ENCODE measurements around the gene SPEM2. TPM values are rescaled to one million over a fixed set of nuclear protein-coding genes. Genes with fewer than 3 reads are reported as not detected.
"Not testable (repeated sequence)": the region's sequence is repeated elsewhere in the genome, so short reads cannot be mapped to it uniquely, and the experiment has no call there.

The SPEM2 gene
- total RNA-seq, 1 experiment from 2014 or later, result not detected

- no peak for DNase-seq (ENCODE audit: low spot score)
- in situ Hi-C loops (cut with HindIII; ENCODE audit: low sequenced_read_pairs), result no loop called here
Observed at GRCh38 chr17:7464081-7464480, 38.7 kb downstream of the SPEM2 start.

- in situ Hi-C loops (cut with HindIII; ENCODE audit: low sequenced_read_pairs), result no loop called here
- DNase-seq (ENCODE audit: low spot score), result no peak
Observed at GRCh38 chr17:7465597-7466275, 40.3 kb downstream of the SPEM2 start.

GRCh38 chr17:7466318-7466638 is 40.9 kb downstream of the SPEM2 start:
- DNase-seq (ENCODE audit: low spot score), result no peak
- in situ Hi-C loops (cut with HindIII; ENCODE audit: low sequenced_read_pairs), result no loop called here

- DNase-seq (ENCODE audit: low spot score), result peak; percentile 54
- in situ Hi-C loops (cut with HindIII; ENCODE audit: low sequenced_read_pairs), result no loop called here
Observed at GRCh38 chr17:7466639-7467341, 41.4 kb downstream of the SPEM2 start.

GRCh38 chr17:7467498-7467897 is 42.1 kb downstream of the SPEM2 start:
- in situ Hi-C loops (cut with HindIII; ENCODE audit: low sequenced_read_pairs), result no loop called here
- DNase-seq (ENCODE audit: low spot score), result no peak

- in situ Hi-C loops (cut with HindIII; ENCODE audit: low sequenced_read_pairs), result no loop called here
- DNase-seq (ENCODE audit: low spot score), result no peak
Observed at GRCh38 chr17:7468290-7468689, 42.9 kb downstream of the SPEM2 start.

GRCh38 chr17:7468804-7469389 is 43.5 kb downstream of the SPEM2 start:
- in situ Hi-C loops (cut with HindIII; ENCODE audit: low sequenced_read_pairs), result no loop called here
- no peak for DNase-seq (ENCODE audit: low spot score)

GRCh38 chr17:7469843-7470242 is 44.4 kb downstream of the SPEM2 start:
- DNase-seq (ENCODE audit: low spot score); in situ Hi-C loops (cut with HindIII; ENCODE audit: low sequenced_read_pairs): not testable (repeated sequence)

- DNase-seq (ENCODE audit: low spot score); in situ Hi-C loops (cut with HindIII; ENCODE audit: low sequenced_read_pairs): not testable (repeated sequence)
Observed at GRCh38 chr17:7470457-7470973, 45.1 kb downstream of the SPEM2 start.

- in situ Hi-C loops (cut with HindIII; ENCODE audit: low sequenced_read_pairs), result no loop called here
- no peak for DNase-seq (ENCODE audit: low spot score)
Observed at GRCh38 chr17:7471729-7472128, 46.3 kb downstream of the SPEM2 start.

- DNase-seq (ENCODE audit: low spot score), result not testable (repeated sequence)
- in situ Hi-C loops (cut with HindIII; ENCODE audit: low sequenced_read_pairs), result loop anchor here (25.0 kb wide), 1 partner anchor 87 kb away; the partner anchor contains the start of genes PLSCR3 and TNK1
Observed at GRCh38 chr17:7474767-7475166, 49.4 kb downstream of the SPEM2 start.

GRCh38 chr17:7475764-7476422 is 50.5 kb downstream of the SPEM2 start:
- in situ Hi-C loops (cut with HindIII; ENCODE audit: low sequenced_read_pairs), result loop anchor here (25.0 kb wide), 1 partner anchor 89 kb away; the partner anchor contains the start of genes PLSCR3 and TNK1
- DNase-seq (ENCODE audit: low spot score), result peak; percentile 37

GRCh38 chr17:7476494-7476893 is 51.1 kb downstream of the SPEM2 start:
- peak; percentile 21 for DNase-seq (ENCODE audit: low spot score)
- in situ Hi-C loops (cut with HindIII; ENCODE audit: low sequenced_read_pairs), result loop anchor here (25.0 kb wide), 1 partner anchor 89 kb away; the partner anchor contains the start of genes PLSCR3 and TNK1

GRCh38 chr17:7476951-7477350 is 51.5 kb downstream of the SPEM2 start:
- in situ Hi-C loops (cut with HindIII; ENCODE audit: low sequenced_read_pairs), result loop anchor here (25.0 kb wide), 1 partner anchor 90 kb away; the partner anchor contains the start of genes PLSCR3 and TNK1
- no peak for DNase-seq (ENCODE audit: low spot score)

Other genes starting within 250 kb of the SPEM2 start
- gene ASGR1, start 246.2 kb upstream of the SPEM2 start, total RNA-seq (2014; rRNA removed; shearing (Covaris generic)), result 3.3 and 7.1 TPM in 2 replicates
- 15.5 and 18.8 TPM in 2 replicates for gene DLG4, start 205.8 kb upstream of the SPEM2 start, total RNA-seq (2014; rRNA removed; shearing (Covaris generic))
- gene ACADVL, start 205.7 kb upstream of the SPEM2 start, total RNA-seq (2014; rRNA removed; shearing (Covaris generic)), result 399 and 405 TPM in 2 replicates
- 89.9 and 99.0 TPM in 2 replicates for gene DVL2, start 191.1 kb upstream of the SPEM2 start, total RNA-seq (2014; rRNA removed; shearing (Covaris generic))
- gene PHF23, start 186.2 kb upstream of the SPEM2 start, total RNA-seq (2014; rRNA removed; shearing (Covaris generic)), result 113 and 121 TPM in 2 replicates
- gene GABARAP, start 183.2 kb upstream of the SPEM2 start, total RNA-seq (2014; rRNA removed; shearing (Covaris generic)), result 227 and 249 TPM in 2 replicates
- 18.3 and 26.8 TPM in 2 replicates for gene CTDNEP1, start 173.9 kb upstream of the SPEM2 start, total RNA-seq (2014; rRNA removed; shearing (Covaris generic))
- gene ELP5, start 173.4 kb upstream of the SPEM2 start, total RNA-seq (2014; rRNA removed; shearing (Covaris generic)), result 74.1 and 95.6 TPM in 2 replicates
- 0.17 and 3.5 TPM in 2 replicates for gene CLDN7, start 163.1 kb upstream of the SPEM2 start, total RNA-seq (2014; rRNA removed; shearing (Covaris generic))
- 2.3 and 2.7 TPM in 2 replicates for gene SLC2A4, start 143.9 kb upstream of the SPEM2 start, total RNA-seq (2014; rRNA removed; shearing (Covaris generic))
- 20.5 and 20.9 TPM in 2 replicates for gene YBX2, start 131.0 kb upstream of the SPEM2 start, total RNA-seq (2014; rRNA removed; shearing (Covaris generic))
- 1,140 and 1,147 TPM in 2 replicates for gene EIF5A, start 118.0 kb upstream of the SPEM2 start, total RNA-seq (2014; rRNA removed; shearing (Covaris generic))
- gene GPS2, start 110.3 kb upstream of the SPEM2 start, total RNA-seq (2014; rRNA removed; shearing (Covaris generic)), result 109 and 113 TPM in 2 replicates
- gene NEURL4, start 96.3 kb upstream of the SPEM2 start, total RNA-seq (2014; rRNA removed; shearing (Covaris generic)), result 21.4 and 50.0 TPM in 2 replicates
- 0.61 TPM in 1 of 2 replicates, not detected in the other for gene ACAP1, start 89.1 kb upstream of the SPEM2 start, total RNA-seq (2014; rRNA removed; shearing (Covaris generic))
- 12.0 and 14.3 TPM in 2 replicates for gene KCTD11, start 73.5 kb upstream of the SPEM2 start, total RNA-seq (2014; rRNA removed; shearing (Covaris generic))
- not detected in 2 replicates for gene TMEM95, start 70.5 kb upstream of the SPEM2 start, total RNA-seq (2014; rRNA removed; shearing (Covaris generic))
- gene TNK1, start 44.5 kb upstream of the SPEM2 start, total RNA-seq (2014; rRNA removed; shearing (Covaris generic)), result not detected in 2 replicates
- gene PLSCR3, start 31.1 kb upstream of the SPEM2 start, total RNA-seq (2014; rRNA removed; shearing (Covaris generic)), result 7.9 and 8.3 TPM in 2 replicates
- 200 and 369 TPM in 2 replicates for gene TMEM256, start 21.5 kb upstream of the SPEM2 start, total RNA-seq (2014; rRNA removed; shearing (Covaris generic))
- 5.5 and 6.8 TPM in 2 replicates for gene NLGN2, start 17.8 kb upstream of the SPEM2 start, total RNA-seq (2014; rRNA removed; shearing (Covaris generic))
- not detected in 2 replicates for gene SPEM1, start 5.3 kb upstream of the SPEM2 start, total RNA-seq (2014; rRNA removed; shearing (Covaris generic))
- not detected in 2 replicates for gene SPEM3, start 3.2 kb downstream of the SPEM2 start, total RNA-seq (2014; rRNA removed; shearing (Covaris generic))
- 4.6 and 4.9 TPM in 2 replicates for gene TMEM102, start 9.8 kb downstream of the SPEM2 start, total RNA-seq (2014; rRNA removed; shearing (Covaris generic))
- 20.4 and 24.2 TPM in 2 replicates for gene FGF11, start 13.9 kb downstream of the SPEM2 start, total RNA-seq (2014; rRNA removed; shearing (Covaris generic))
- 7.6 and 24.0 TPM in 2 replicates for gene CHRNB1, start 19.4 kb downstream of the SPEM2 start, total RNA-seq (2014; rRNA removed; shearing (Covaris generic))
- 4.1 and 4.4 TPM in 2 replicates for gene ZBTB4, start 54.0 kb downstream of the SPEM2 start, total RNA-seq (2014; rRNA removed; shearing (Covaris generic))
- gene SLC35G6, start 55.8 kb downstream of the SPEM2 start, total RNA-seq (2014; rRNA removed; shearing (Covaris generic)), result not detected in 2 replicates
- gene POLR2A, start 58.8 kb downstream of the SPEM2 start, total RNA-seq (2014; rRNA removed; shearing (Covaris generic)), result 52.7 and 52.8 TPM in 2 replicates
- not detected in 2 replicates for gene TNFSF12, start 123.4 kb downstream of the SPEM2 start, total RNA-seq (2014; rRNA removed; shearing (Covaris generic))
- gene TNFSF13, start 133.1 kb downstream of the SPEM2 start, total RNA-seq (2014; rRNA removed; shearing (Covaris generic)), result 1.5 TPM in 1 of 2 replicates, not detected in the other
- 157 and 182 TPM in 2 replicates for gene SENP3, start 136.3 kb downstream of the SPEM2 start, total RNA-seq (2014; rRNA removed; shearing (Covaris generic))
- gene CD68, start 154.0 kb downstream of the SPEM2 start, total RNA-seq (2014; rRNA removed; shearing (Covaris generic)), result 119 and 129 TPM in 2 replicates
- gene MPDU1, start 158.2 kb downstream of the SPEM2 start, total RNA-seq (2014; rRNA removed; shearing (Covaris generic)), result 151 and 157 TPM in 2 replicates
- 6.8 and 12.1 TPM in 2 replicates for gene SOX15, start 164.5 kb downstream of the SPEM2 start, total RNA-seq (2014; rRNA removed; shearing (Covaris generic))
- gene FXR2, start 189.3 kb downstream of the SPEM2 start, total RNA-seq (2014; rRNA removed; shearing (Covaris generic)), result 75.9 and 88.0 TPM in 2 replicates
- gene SAT2, start 202.2 kb downstream of the SPEM2 start, total RNA-seq (2014; rRNA removed; shearing (Covaris generic)), result 70.2 and 96.9 TPM in 2 replicates
- not detected in 2 replicates for gene SHBG, start 204.5 kb downstream of the SPEM2 start, total RNA-seq (2014; rRNA removed; shearing (Covaris generic))
- not detected in 2 replicates for gene ATP1B2, start 225.3 kb downstream of the SPEM2 start, total RNA-seq (2014; rRNA removed; shearing (Covaris generic))